Cardiac septum (tissue), 1 donor: ENCODE data around the gene FDX2. TPM values are rescaled to one million over a fixed set of nuclear protein-coding genes. Genes with fewer than 3 reads are reported as not detected.

ENCODE experiments used
- DNase-seq: peaks from one replicate; pipeline ENCODE4 v3.0.0-alpha.2; 2020; ENCODE audit warnings: low spot score
- intact Hi-C: fragments of 100-400 bp; cut with DNase I; formaldehyde crosslinking; loops from one replicate; pipeline ENCODE4 v1.14.0; 2022
- total RNA-seq: library from RNA; stranded (reverse); fragmentation: NEBNext Ultra II Directional; extraction: Animal tissue kit (Norgen Biotek cat#: 25700); gene quantifications from one replicate; pipeline ENCODE4 v1.2.1, GENCODE V29; 2021
- donor health status: DM: no; HTN: no; CAD: no.

The FDX2 gene
- total RNA-seq, 1 donor from 2014 or later, result 16.9 TPM

- intact Hi-C loops, result loop anchor here (2.0 to 5.0 kb wide), 3 partner anchors 47 to 69 kb away; partner anchors contain the start of genes CDC37, ICAM1 and TYK2
- no peak for DNase-seq
These were observed 18.2 kb upstream of the FDX2 start for GRCh38 chr19:10333758-10334587.

- intact Hi-C loops, result loop anchor here (2.0 to 5.0 kb wide), 2 partner anchors 61 to 70 kb away; partner anchors contain the start of genes CDC37 and ICAM1
- DNase-seq, result peak; percentile 100
These were observed 17.3 kb upstream of the FDX2 start, which contains the start of gene RAVER1 for GRCh38 chr19:10332965-10333757. Gene RAVER1, minus strand, starts transcription at chr19:10333529. Its CDS starts 22 bp downstream, at chr19:10333507.

- DNase-seq, result no peak
- intact Hi-C loops, result loop anchor here (2.0 to 5.0 kb wide), 2 partner anchors 60 to 70 kb away; partner anchors contain the start of genes CDC37 and ICAM1
These were observed 16.5 kb upstream of the FDX2 start for GRCh38 chr19:10332158-10332964.

- DNase-seq, result no peak
- intact Hi-C loops, result no loop called here
These were observed 13.7 kb upstream of the FDX2 start for GRCh38 chr19:10329555-10329954.

- intact Hi-C loops, result no loop called here
- no peak for DNase-seq
These were observed 13.0 kb upstream of the FDX2 start for GRCh38 chr19:10328558-10329429.

GRCh38 chr19:10327793-10328192, 12.0 kb upstream of the FDX2 start:
- no peak for DNase-seq
- intact Hi-C loops, result no loop called here

- intact Hi-C loops, result no loop called here
- no peak for DNase-seq
These were observed 9.9 kb upstream of the FDX2 start for GRCh38 chr19:10325732-10326131.

GRCh38 chr19:10321874-10322835, 6.3 kb upstream of the FDX2 start:
- DNase-seq, result no peak
- intact Hi-C loops, result no loop called here

GRCh38 chr19:10321417-10321797, 5.6 kb upstream of the FDX2 start:
- no peak for DNase-seq
- intact Hi-C loops, result no loop called here

GRCh38 chr19:10320602-10321416, 5.0 kb upstream of the FDX2 start:
- intact Hi-C loops, result no loop called here
- DNase-seq, result no peak

GRCh38 chr19:10318807-10319682, 3.2 kb upstream of the FDX2 start:
- no peak for DNase-seq
- intact Hi-C loops, result no loop called here

GRCh38 chr19:10317857-10318462, 2.1 kb upstream of the FDX2 start:
- no peak for DNase-seq

GRCh38 chr19:10317045-10317856, 1.4 kb upstream of the FDX2 start:
- no peak for DNase-seq
- intact Hi-C loops, result no loop called here

More at GRCh38 chr19:10317857-10318462, 2.1 kb upstream of the FDX2 start:
- intact Hi-C loops, result no loop called here

GRCh38 chr19:10316229-10317044, 622 bp upstream of the FDX2 start:
- intact Hi-C loops, result no loop called here
- DNase-seq, result no peak
